Measurements from ENCODE around the gene DISP3. TPM values are rescaled to one million over a fixed set of nuclear protein-coding genes. Genes with fewer than 3 reads are reported as not detected.

DISP3 gene
- total RNA-seq, 1 experiment from 2014 or later, result 2.3 TPM

DNA sequence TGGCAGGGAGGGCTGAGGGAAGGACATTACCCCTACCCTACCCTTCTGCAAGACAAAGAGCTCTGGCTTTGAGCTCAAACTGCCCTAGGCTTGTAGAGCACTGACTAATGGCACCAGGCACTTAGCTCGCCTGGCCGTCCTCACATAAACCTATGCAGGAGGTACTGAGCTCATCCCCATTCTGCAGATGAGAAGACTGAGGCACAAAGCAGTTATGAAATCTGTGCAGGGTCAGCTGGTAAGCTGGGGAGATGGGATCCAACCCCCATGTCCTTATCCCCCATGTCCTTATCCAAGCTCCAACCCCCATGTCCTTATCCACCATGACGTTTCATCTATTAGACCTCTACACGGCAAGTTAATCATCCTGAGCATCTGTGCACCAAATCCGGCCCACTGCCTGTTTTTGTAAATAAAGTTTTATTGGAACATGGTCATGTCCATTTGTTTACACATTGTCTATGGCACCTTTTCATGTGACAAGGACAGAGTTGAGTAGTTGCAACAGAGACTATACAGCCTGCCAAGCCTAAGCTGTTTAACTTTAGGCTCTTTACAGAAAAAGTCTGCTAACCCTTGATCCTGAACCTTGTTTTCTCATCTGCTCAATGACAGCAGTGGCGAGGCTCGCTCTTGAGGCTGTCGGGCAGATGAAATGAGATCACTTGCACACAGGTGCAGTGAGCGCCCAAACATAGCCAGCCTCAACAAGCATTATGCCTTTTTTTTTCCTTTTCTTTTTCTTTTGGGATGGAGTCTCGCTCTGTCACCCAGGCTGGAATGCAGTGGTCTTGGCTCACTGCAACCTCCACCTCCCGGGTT is 88.5 kb downstream of the DISP3 start (continued):
- TF ChIP-seq, protein P1, sequence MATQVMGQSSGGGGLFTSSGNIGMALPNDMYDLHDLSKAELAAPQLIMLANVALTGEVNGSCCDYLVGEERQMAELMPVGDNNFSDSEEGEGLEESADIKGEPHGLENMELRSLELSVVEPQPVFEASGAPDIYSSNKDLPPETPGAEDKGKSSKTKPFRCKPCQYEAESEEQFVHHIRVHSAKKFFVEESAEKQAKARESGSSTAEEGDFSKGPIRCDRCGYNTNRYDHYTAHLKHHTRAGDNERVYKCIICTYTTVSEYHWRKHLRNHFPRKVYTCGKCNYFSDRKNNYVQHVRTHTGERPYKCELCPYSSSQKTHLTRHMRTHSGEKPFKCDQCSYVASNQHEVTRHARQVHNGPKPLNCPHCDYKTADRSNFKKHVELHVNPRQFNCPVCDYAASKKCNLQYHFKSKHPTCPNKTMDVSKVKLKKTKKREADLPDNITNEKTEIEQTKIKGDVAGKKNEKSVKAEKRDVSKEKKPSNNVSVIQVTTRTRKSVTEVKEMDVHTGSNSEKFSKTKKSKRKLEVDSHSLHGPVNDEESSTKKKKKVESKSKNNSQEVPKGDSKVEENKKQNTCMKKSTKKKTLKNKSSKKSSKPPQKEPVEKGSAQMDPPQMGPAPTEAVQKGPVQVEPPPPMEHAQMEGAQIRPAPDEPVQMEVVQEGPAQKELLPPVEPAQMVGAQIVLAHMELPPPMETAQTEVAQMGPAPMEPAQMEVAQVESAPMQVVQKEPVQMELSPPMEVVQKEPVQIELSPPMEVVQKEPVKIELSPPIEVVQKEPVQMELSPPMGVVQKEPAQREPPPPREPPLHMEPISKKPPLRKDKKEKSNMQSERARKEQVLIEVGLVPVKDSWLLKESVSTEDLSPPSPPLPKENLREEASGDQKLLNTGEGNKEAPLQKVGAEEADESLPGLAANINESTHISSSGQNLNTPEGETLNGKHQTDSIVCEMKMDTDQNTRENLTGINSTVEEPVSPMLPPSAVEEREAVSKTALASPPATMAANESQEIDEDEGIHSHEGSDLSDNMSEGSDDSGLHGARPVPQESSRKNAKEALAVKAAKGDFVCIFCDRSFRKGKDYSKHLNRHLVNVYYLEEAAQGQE (IDR thresholded peaks at IDR 0.05; ENCODE audit: low read depth), result no peak
- TF ChIP-seq JUND (IDR thresholded peaks at IDR 0.05) (no peak), POLR2AphosphoS5 (IDR thresholded peaks at IDR 0.05; ENCODE audit: low read depth, low read length) (no peak), CEBPB (IDR thresholded peaks at IDR 0.05; ENCODE audit: low read depth) (no peak), ZFX (IDR thresholded peaks at IDR 0.05) (no peak), CBX3 (IDR thresholded peaks at IDR 0.05; ENCODE audit: low read depth) (no peak)

DNA sequence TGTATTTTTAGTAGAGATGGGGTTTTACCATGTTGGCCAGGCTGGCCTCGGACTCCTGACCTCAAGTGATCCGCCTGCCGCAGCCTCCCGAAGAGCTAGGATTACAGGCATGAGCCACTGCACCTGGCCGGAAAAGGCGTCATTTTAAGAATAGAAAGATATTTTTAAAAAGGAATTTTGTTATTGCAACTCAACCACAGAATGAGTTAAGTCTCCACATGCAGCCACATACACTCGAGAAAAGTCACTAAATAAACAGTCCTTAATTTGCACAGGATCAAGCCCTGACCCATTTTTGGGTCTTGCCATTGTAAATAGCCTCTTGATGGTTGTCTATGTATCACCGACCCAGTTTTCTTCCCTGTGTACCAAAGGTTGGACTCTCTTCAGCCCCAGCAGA is 89.7 kb downstream of the DISP3 start:
- H3K4me3 ChIP-seq (replicated peaks in 1 of 2; ENCODE audit: low read depth in 1 of 2, low read length in 2 of 2), result no peak overlapping the region
- no peak overlapping the region for H3K9ac ChIP-seq (ENCODE audit: low read length)
- POLR2A ChIA-PET, result no interaction called here
- no peak overlapping the region for H3K27ac ChIP-seq (ENCODE audit: low read depth, low read length)
- H3K4me1 ChIP-seq (ENCODE audit: control insufficient read depth in 1 of 2, insufficient read depth in 2 of 2, low read length in 2 of 2), result no peaks in the 10 kb centered on the region
- peaks cover 7% of the 10 kb centered on the region for H3K27me3 ChIP-seq (ENCODE audit: insufficient read depth, low read length)
- no peaks in the 10 kb centered on the region for H3K9me2 ChIP-seq (ENCODE audit: insufficient read depth)
- no peak overlapping the region for H2AFZ ChIP-seq (ENCODE audit: low read depth, low read length, poor library complexity, severe bottlenecking)
- no TSS peak for BruUV-seq (replicated peaks)
- H3K4me2 ChIP-seq (ENCODE audit: low read length), result no peak overlapping the region
- CTCF ChIA-PET, result no interaction called here
- H3K79me2 ChIP-seq (ENCODE audit: insufficient read depth, low read length), result no peaks in the 10 kb centered on the region
- intact Hi-C loops (cut with micrococcal nuclease), result no loop called here
- no peak for DNase-seq (ENCODE audit: low read depth, low spot score)
- no peaks in the 10 kb centered on the region for H3K9me3 ChIP-seq (ENCODE audit: control insufficient read depth in 1 of 2, insufficient read depth in 1 of 2, low read depth in 1 of 2, low read length in 2 of 2)
- H3K36me3 ChIP-seq (ENCODE audit: control insufficient read depth in 1 of 2, insufficient read depth in 2 of 2, low read length in 2 of 2), result no peaks in the 10 kb centered on the region
- H4K20me1 ChIP-seq (ENCODE audit: insufficient read depth), result no peaks in the 10 kb centered on the region
- RAD21 ChIA-PET (ENCODE audit: low non-redundant PET in 1 of 2, low total read pairs in 2 of 2, uncharacterized antibody in 2 of 2, unreplicated experiment in 2 of 2), result no interaction called here
- ATAC-seq, result no peak
- TF ChIP-seq SRF (IDR thresholded peaks at IDR 0.05; ENCODE audit: low read depth), result no peak
- TF ChIP-seq CEBPB (IDR thresholded peaks at IDR 0.05; ENCODE audit: low read depth), result no peak
- TF ChIP-seq, protein P2, sequence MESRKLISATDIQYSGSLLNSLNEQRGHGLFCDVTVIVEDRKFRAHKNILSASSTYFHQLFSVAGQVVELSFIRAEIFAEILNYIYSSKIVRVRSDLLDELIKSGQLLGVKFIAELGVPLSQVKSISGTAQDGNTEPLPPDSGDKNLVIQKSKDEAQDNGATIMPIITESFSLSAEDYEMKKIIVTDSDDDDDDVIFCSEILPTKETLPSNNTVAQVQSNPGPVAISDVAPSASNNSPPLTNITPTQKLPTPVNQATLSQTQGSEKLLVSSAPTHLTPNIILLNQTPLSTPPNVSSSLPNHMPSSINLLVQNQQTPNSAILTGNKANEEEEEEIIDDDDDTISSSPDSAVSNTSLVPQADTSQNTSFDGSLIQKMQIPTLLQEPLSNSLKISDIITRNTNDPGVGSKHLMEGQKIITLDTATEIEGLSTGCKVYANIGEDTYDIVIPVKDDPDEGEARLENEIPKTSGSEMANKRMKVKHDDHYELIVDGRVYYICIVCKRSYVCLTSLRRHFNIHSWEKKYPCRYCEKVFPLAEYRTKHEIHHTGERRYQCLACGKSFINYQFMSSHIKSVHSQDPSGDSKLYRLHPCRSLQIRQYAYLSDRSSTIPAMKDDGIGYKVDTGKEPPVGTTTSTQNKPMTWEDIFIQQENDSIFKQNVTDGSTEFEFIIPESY (IDR thresholded peaks at IDR 0.05; ENCODE audit: extremely low read depth, insufficient replicate concordance, low read length), result no peak
- no peak for TF ChIP-seq RAD21 (IDR thresholded peaks at IDR 0.05; ENCODE audit: low read depth)
- TF ChIP-seq, protein P3, sequence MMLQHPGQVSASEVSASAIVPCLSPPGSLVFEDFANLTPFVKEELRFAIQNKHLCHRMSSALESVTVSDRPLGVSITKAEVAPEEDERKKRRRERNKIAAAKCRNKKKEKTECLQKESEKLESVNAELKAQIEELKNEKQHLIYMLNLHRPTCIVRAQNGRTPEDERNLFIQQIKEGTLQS (IDR thresholded peaks at IDR 0.05), result no peak
- TF ChIP-seq ZNF274 (IDR thresholded peaks at IDR 0.05; ENCODE audit: low read depth, low read length), result no peak
- no peak for TF ChIP-seq CBX3 (IDR thresholded peaks at IDR 0.05; ENCODE audit: low read depth)
- no peak for TF ChIP-seq TCF7L2 (IDR thresholded peaks at IDR 0.05; ENCODE audit: borderline replicate concordance, extremely low read depth, insufficient read depth, insufficient read length)
- TF ChIP-seq, protein P4, sequence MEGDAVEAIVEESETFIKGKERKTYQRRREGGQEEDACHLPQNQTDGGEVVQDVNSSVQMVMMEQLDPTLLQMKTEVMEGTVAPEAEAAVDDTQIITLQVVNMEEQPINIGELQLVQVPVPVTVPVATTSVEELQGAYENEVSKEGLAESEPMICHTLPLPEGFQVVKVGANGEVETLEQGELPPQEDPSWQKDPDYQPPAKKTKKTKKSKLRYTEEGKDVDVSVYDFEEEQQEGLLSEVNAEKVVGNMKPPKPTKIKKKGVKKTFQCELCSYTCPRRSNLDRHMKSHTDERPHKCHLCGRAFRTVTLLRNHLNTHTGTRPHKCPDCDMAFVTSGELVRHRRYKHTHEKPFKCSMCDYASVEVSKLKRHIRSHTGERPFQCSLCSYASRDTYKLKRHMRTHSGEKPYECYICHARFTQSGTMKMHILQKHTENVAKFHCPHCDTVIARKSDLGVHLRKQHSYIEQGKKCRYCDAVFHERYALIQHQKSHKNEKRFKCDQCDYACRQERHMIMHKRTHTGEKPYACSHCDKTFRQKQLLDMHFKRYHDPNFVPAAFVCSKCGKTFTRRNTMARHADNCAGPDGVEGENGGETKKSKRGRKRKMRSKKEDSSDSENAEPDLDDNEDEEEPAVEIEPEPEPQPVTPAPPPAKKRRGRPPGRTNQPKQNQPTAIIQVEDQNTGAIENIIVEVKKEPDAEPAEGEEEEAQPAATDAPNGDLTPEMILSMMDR (IDR thresholded peaks at IDR 0.05 in 2 of 3, conservative IDR thresholded peaks at IDR 0.05 in 1 of 3; ENCODE audit: borderline replicate concordance in 1 of 3, insufficient read depth in 1 of 3, low read depth in 2 of 3, low read length in 2 of 3), result no peak
- TF ChIP-seq EZH2 (IDR thresholded peaks at IDR 0.05), result no peak
- no peak for TF ChIP-seq EGR1 (IDR thresholded peaks at IDR 0.05; ENCODE audit: low read depth)

Measured in HCT116 (cell line).